AG04450 (cell line): ENCODE data around the gene TSN. TPM values are rescaled to one million over a fixed set of nuclear protein-coding genes. Genes with fewer than 3 reads are reported as not detected.

Source experiments
- CTCF ChIA-PET: fragments of 300-600, 350-600 bp; formaldehyde crosslinking; extraction: SDS; loops from one replicate; lab custom pipeline; 2022; ENCODE audit warnings: antibody characterized with exemption, inconsistent platforms; lab: Charles Lee
- POLR2A ChIA-PET: fragments of 350-600 bp; formaldehyde crosslinking; extraction: SDS; loops from one replicate; lab custom pipeline; 2021; ENCODE audit warnings: antibody characterized with exemption, inconsistent platforms; lab: Yijun Ruan, JAX
- DNase-seq: peaks from one replicate; pipeline ENCODE4 v3.0.0-alpha.2; 2011; ENCODE audit warnings: low read depth, low spot score
- H3K27ac ChIP-seq: one replicate; pipeline ENCODE4 v1.5.1; 2012; ENCODE audit warnings: low read depth, low read length, control low read depth
- H3K27me3 ChIP-seq: one replicate; pipeline ENCODE4 v1.6.0; 2012; ENCODE audit warnings: low read length; ENCODE audit not compliant: control insufficient read depth, insufficient read depth
- H3K4me3 ChIP-seq: 2 replicates; pipeline ENCODE4 v1.5.1; 2011; ENCODE audit warnings: mild to moderate bottlenecking, low read depth, low read length, control low read depth
- H3K9me3 ChIP-seq: 2 replicates; pipeline ENCODE4 v1.5.1; 2012; ENCODE audit warnings: low read length; ENCODE audit not compliant: control insufficient read depth, insufficient read depth
- polyA plus RNA-seq: library from polyadenylated mRNA; depleted of rRNA; stranded (reverse); fragments of >200 nt; gene quantifications from 2 replicates; pipeline ENCODE4 v1.2.3, GENCODE V29; 2011
- TF ChIP-seq, protein P1 (sequence below): IDR thresholded peaks from 2 replicates; pipeline ENCODE4 v1.5.1; 2011; ENCODE audit warnings: low read depth, low read length, control low read depth, inconsistent platforms

The TSN gene
- polyA plus RNA-seq, 1 experiment = 77.3 TPM

DNA sequence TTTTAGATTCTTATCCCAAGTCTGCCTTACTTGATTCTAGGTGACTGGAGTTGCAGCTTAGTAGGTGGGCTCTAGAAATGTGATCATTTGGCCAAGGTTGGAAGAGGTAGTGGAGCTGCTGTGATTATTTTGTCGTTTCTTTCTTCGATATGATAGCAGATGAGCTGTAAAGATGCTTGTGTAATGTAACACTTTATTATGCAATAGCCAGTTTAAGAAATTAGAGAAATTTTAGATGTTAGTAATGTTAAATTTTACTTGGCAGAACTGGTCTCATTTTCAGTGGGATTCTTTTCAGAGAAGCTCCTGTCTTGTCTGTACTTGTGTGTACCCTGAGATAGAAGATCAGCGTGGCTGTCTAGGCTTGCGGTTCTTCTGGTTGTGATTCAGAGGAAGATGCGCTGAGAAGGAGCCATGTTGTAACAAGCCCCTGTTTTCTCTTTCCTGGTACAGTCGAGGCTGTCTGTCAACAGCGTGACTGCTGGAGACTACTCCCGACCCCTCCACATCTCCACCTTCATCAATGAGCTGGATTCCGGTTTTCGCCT lies 9.3 kb downstream of the TSN start:
- CTCF ChIA-PET = interaction anchor here (1.4 kb wide), 1 partner anchor 9 kb away, joined by 3 read pairs; no protein-coding TSS in a partner anchor
- DNase-seq = no peak
- POLR2A ChIA-PET = no interaction called here
- Histone ChIP-seq H3K27ac (no peak overlapping the region), H3K4me3 (no peak overlapping the region), H3K27me3 (no peaks in the 10 kb centered on the region), H3K9me3 (no peaks in the 10 kb centered on the region)
- TF ChIP-seq, protein P1, sequence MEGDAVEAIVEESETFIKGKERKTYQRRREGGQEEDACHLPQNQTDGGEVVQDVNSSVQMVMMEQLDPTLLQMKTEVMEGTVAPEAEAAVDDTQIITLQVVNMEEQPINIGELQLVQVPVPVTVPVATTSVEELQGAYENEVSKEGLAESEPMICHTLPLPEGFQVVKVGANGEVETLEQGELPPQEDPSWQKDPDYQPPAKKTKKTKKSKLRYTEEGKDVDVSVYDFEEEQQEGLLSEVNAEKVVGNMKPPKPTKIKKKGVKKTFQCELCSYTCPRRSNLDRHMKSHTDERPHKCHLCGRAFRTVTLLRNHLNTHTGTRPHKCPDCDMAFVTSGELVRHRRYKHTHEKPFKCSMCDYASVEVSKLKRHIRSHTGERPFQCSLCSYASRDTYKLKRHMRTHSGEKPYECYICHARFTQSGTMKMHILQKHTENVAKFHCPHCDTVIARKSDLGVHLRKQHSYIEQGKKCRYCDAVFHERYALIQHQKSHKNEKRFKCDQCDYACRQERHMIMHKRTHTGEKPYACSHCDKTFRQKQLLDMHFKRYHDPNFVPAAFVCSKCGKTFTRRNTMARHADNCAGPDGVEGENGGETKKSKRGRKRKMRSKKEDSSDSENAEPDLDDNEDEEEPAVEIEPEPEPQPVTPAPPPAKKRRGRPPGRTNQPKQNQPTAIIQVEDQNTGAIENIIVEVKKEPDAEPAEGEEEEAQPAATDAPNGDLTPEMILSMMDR = no peak

DNA sequence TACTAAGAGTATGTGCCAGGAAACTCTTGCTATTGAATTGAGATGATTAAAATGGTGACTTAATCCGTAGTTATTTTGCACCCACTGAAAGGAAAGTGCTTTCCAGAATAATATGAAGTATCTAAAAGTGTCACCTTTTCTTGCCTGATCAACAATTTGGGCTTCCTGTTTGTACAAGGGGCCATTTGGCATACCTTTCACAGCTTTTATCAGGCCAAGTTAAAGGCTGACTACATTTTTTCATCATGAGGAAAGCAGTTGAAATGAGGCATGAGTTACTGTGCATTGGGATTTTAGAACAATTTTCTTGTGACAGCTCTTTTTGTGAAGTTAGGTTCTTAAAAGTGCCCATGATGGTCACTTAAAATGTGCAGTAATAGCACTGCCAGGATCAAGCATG lies 11.2 kb downstream of the TSN start:
- Histone ChIP-seq H3K9me3 (no peaks in the 10 kb centered on the region), H3K27me3 (no peaks in the 10 kb centered on the region), H3K4me3 (no peak overlapping the region), H3K27ac (no peak overlapping the region)
- ChIA-PET POLR2A (no interaction called here), CTCF (no interaction called here)
- TF ChIP-seq, protein P1 = no peak
- DNase-seq = no peak

DNA sequence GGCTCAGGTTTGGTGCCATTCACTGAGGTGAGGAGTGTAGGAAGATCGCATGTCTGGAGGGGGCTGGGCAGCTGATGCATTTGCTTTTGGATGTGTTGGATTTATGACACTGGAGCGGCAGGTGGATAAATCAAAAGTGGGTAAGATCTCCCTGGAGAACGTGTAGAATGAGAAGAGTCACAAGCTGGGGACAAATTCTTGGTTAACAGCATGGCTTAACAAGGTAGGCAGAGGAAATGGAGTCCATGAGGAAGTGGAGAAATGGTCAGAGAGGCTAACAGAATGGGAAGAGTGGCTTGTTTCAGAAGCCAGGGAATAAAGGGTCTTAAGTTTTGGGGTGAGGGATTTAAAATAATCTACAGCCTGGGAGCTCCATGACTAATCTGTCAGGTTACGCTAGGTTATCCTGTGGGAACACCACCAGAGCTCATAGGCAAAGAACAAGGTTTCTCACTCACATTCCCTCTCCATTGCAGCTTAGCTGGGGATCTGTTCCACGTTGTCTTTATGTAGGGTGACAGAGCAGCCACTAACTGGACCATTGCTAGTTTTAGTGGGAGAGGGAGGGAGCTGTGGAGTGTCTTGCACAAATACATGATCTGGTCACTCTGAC lies 12.8 kb downstream of the TSN start:
- CTCF ChIA-PET = interaction anchor here (0.6 kb wide), 1 partner anchor 8 kb away, joined by 3 read pairs; no protein-coding TSS in a partner anchor
- Histone ChIP-seq H3K9me3 (no peaks in the 10 kb centered on the region), H3K27ac (no peak overlapping the region), H3K4me3 (no peak overlapping the region), H3K27me3 (no peaks in the 10 kb centered on the region)
- POLR2A ChIA-PET = no interaction called here
- TF ChIP-seq, protein P1 = no peak
- no peak for DNase-seq

DNA sequence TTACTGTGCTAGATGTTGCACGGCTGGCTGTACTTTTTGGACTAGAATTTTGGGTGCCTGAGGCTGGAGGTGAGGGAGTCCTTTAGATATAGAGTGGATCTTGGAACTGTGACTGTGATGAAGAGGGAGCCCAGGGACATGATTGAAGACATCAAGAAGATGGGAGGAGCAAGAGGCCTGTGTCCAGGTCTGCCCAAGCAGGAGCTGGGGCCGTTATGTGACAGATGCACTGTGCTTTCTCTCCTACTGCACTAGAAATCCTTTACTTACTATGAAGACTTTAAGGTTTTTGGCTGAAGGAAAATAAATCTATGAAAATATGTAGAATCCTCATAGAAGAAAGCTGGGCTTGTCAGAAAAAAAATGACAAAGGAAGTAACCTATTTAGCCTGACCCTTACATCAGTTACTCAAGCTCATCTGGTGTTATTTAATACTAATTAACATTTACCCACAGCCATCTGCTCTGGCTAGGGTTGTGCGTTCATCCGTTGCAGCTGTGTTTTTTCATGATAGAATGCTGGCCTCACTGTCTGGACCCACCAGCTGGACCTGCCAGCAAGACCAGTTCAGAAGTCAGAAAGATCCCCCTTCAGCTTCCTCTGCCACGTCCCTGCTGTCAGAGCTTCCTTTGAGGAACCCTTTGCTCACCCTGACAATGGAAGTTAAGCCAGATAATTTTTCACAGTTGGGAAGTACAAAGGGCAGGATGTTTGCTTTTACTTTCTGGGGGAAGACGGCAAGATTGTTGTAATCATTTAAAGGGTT lies 16.7 kb downstream of the TSN start:
- Histone ChIP-seq H3K9me3 (no peaks in the 10 kb centered on the region), H3K27me3 (no peaks in the 10 kb centered on the region), H3K4me3 (no peak overlapping the region), H3K27ac (no peak overlapping the region)
- CTCF ChIA-PET = no interaction called here
- TF ChIP-seq, protein P1 = no peak
- POLR2A ChIA-PET = no interaction called here
- DNase-seq = peak; percentile 15

DNA sequence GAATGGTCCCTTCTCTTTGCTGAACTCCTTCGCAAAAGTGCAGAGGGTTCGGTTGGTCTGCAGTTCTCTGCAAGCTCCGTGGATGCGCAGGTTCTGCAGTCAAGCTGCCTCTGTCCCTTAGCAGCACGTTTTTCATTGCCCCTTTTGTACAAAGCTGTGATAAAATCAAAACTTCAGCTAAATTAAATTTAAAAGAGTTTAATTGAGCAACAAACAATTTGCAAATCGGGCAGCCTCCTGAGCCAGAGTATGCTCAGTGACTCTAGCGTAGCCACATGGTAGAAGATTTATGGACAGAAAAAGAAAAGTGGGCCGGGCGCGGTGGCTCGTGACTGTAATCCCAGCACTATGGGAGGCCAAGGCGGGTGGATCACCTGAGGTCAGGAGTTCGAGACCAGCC lies 18.8 kb downstream of the TSN start:
- CTCF ChIA-PET = interaction anchor here (0.9 kb wide), 1 partner anchor 10 kb away, joined by 3 read pairs; no protein-coding TSS in a partner anchor
- DNase-seq = no peak
- no peak overlapping the region for H3K4me3 ChIP-seq
- POLR2A ChIA-PET = no interaction called here
- no peak overlapping the region for H3K27ac ChIP-seq
- no peaks in the 10 kb centered on the region for H3K9me3 ChIP-seq
- no peaks in the 10 kb centered on the region for H3K27me3 ChIP-seq
- TF ChIP-seq, protein P1 = no peak
